Activated CD8-positive, alpha-beta memory T cell treated with anti-CD3 and anti-CD28 coated beads, Interleukin-2, amount 50 U/mL, for 4 hours (primary cell): ENCODE data around the gene APPL1.
"Not testable (repeated sequence)": the region's sequence is repeated elsewhere in the genome, so short reads cannot be mapped to it uniquely, and the experiment has no call there.

Experiments
- DNase-seq: peaks from one replicate; pipeline ENCODE4 v3.0.0-alpha.2; 2020

Gene APPL1

GRCh38 chr3:57275393-57275792 lies 47.9 kb downstream of the APPL1 start:
- no peak for DNase-seq

GRCh38 chr3:57278237-57278636 lies 50.7 kb downstream of the APPL1 start:
- DNase-seq = no peak

- DNase-seq = no peak
Observed at GRCh38 chr3:57279685-57280084, 52.2 kb downstream of the APPL1 start.

- DNase-seq = no peak
Observed at GRCh38 chr3:57281715-57282114, 54.2 kb downstream of the APPL1 start.

- no peak for DNase-seq
Observed at GRCh38 chr3:57283334-57283733, 55.8 kb downstream of the APPL1 start.

GRCh38 chr3:57287205-57287604 lies 59.7 kb downstream of the APPL1 start:
- DNase-seq = no peak

- DNase-seq = no peak
Observed at GRCh38 chr3:57288403-57288802, 60.9 kb downstream of the APPL1 start.

- DNase-seq = no peak
Observed at GRCh38 chr3:57292159-57292896, 64.8 kb downstream of the APPL1 start, which contains the start of gene ASB14. TSS of gene ASB14 (minus strand) at chr3:57292685. CDS start at chr3:57292033, 652 bp downstream.

GRCh38 chr3:57292897-57293526 lies 65.5 kb downstream of the APPL1 start:
- no peak for DNase-seq

GRCh38 chr3:57298041-57298440 lies 70.5 kb downstream of the APPL1 start:
- DNase-seq = no peak

- not testable (repeated sequence) for DNase-seq
Observed at GRCh38 chr3:57303520-57303919, 76.0 kb downstream of the APPL1 start.

- DNase-seq = no peak
Observed at GRCh38 chr3:57309769-57310360, 82.3 kb downstream of the APPL1 start.

GRCh38 chr3:57314204-57314603 lies 86.7 kb downstream of the APPL1 start:
- no peak for DNase-seq
